Esophagus muscularis mucosa (tissue), 4 donors: ENCODE results near the gene TOX2. TPM values are rescaled to one million over a fixed set of nuclear protein-coding genes. Genes with fewer than 3 reads are reported as not detected.
A peak's percentile ranks its signal among the peaks of the same experiment; 100 is the strongest.

Experiments
- DNase-seq: peaks from one replicate; pipeline ENCODE4 v3.0.0-alpha.2; 2017; ENCODE audit errors: extremely low spot score
- H3K27ac ChIP-seq, 4 donors: fragments of 200-600 bp; sonication (generic); replicated peaks in 1 of 4; 1 replicate in 3 of 4; 2 replicates in 1 of 4; pipeline ENCODE4 v1.5.1; 2016 to 2019; ENCODE audit warnings: mild to moderate bottlenecking in 1 of 4
- H3K27me3 ChIP-seq, 4 donors: fragments of 200-600 bp; sonication (generic); one replicate each; pipeline versions ENCODE4 v1.5.1 to v1.6.0; 2016 to 2019
- H3K36me3 ChIP-seq, 4 donors: fragments of 200-600 bp; sonication (generic); one replicate each; pipeline ENCODE4 v1.5.1; 2016 to 2019
- H3K4me1 ChIP-seq, 4 donors: fragments of 200-600 bp; sonication (generic); one replicate each; pipeline ENCODE4 v1.5.1; 2016 to 2019
- H3K4me3 ChIP-seq, 4 donors: fragments of 200-600 bp; sonication (generic); 1 replicate in 2 of 4; 2 replicates in 2 of 4; pipeline ENCODE4 v1.5.1; 2016 to 2019; ENCODE audit warnings: mild to moderate bottlenecking in 4 of 4, moderate library complexity in 1 of 4
- H3K9me3 ChIP-seq, 4 donors: fragments of 200-600 bp; sonication (generic); 1 replicate in 3 of 4; 2 replicates in 1 of 4; pipeline ENCODE4 v1.5.1; 2016 to 2019
- EP300 ChIP-seq: sonication (generic); formaldehyde crosslinking; IDR thresholded peaks from one replicate; pipeline ENCODE4 v1.6.1; 2017; ENCODE audit warnings: antibody characterized with exemption
- POLR2A ChIP-seq: fragments of 450-650 bp; IDR thresholded peaks from one replicate; pipeline ENCODE4 v1.6.1; 2017; ENCODE audit warnings: antibody characterized with exemption, moderate library complexity, mild to moderate bottlenecking, low read depth
- POLR2AphosphoS5 ChIP-seq, 2 donors: sonication (generic); formaldehyde crosslinking; IDR thresholded peaks; one replicate each; pipeline ENCODE4 v1.6.1; 2017; ENCODE audit warnings: antibody characterized with exemption in 2 of 2
- WGBS: methylation state at CpG from one replicate; pipeline ENCODE4 v1.1.5; 2018; 5-methylcytosine and 5-hydroxymethylcytosine counted together
- intact Hi-C: fragments of 100-400 bp; cut with DNase I; formaldehyde crosslinking; loops from one replicate; pipeline ENCODE4 v1.15.1; 2023
- total RNA-seq, 4 donors: library from RNA; depleted of rRNA; stranded (reverse); fragments of >200 nt; gene quantifications; one replicate each; pipeline versions ENCODE4 v1.1.0 to v1.2.1, GENCODE V29; 2016
- TF ChIP-seq, protein P1 (sequence below), 3 experiments: fragments of 200-600 bp in 2 of 3; fragments of 450-650 bp in 1 of 3; sonication (generic) in 2 of 3; IDR thresholded peaks; one replicate each; pipeline ENCODE4 v1.5.1; 2017 to 2019; ENCODE audit warnings: antibody characterized with exemption in 3 of 3, mild to moderate bottlenecking in 2 of 3, moderate library complexity in 1 of 3

Gene TOX2
- total RNA-seq, 4 donors from 2014 or later = 19.4 to 39.5 (median 32.8) TPM

DNA sequence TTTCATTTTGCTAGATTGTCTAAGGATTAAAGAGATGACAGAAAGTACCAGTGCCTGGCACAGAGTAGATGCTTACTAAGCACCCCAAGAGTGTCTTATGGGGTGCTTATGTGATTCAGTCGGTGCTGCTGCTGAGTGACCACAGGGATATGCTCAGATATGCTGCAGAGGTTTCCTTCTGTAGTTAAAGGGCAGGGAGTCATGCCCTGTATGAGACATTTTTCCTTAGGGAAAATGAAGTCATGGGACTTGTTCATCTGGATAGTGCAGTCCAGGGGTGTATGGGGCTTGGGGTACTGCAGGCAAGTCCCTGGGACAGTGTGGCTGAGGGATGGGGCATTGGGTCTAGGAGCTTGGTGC, 25.1 kb downstream of the TOX2 start:
- Histone ChIP-seq H3K4me3 (no peak overlapping the region), H3K9me3 (no peaks in the 10 kb centered on the region), H3K4me1 (peaks cover 22 to 76% (median 67%) of the 10 kb centered on the region in 4 donors), H3K36me3 (no peaks in the 10 kb centered on the region), H3K27ac (no peak overlapping the region), H3K27me3 (no peaks in the 10 kb centered on the region)
- no peak for DNase-seq
- 55% methylated on average over 1 of the region's 1 CpG for WGBS
- intact Hi-C loops = no loop called here
- TF ChIP-seq POLR2AphosphoS5 (IDR thresholded peaks at IDR 0.05) = no peak
- no peak for TF ChIP-seq EP300

DNA sequence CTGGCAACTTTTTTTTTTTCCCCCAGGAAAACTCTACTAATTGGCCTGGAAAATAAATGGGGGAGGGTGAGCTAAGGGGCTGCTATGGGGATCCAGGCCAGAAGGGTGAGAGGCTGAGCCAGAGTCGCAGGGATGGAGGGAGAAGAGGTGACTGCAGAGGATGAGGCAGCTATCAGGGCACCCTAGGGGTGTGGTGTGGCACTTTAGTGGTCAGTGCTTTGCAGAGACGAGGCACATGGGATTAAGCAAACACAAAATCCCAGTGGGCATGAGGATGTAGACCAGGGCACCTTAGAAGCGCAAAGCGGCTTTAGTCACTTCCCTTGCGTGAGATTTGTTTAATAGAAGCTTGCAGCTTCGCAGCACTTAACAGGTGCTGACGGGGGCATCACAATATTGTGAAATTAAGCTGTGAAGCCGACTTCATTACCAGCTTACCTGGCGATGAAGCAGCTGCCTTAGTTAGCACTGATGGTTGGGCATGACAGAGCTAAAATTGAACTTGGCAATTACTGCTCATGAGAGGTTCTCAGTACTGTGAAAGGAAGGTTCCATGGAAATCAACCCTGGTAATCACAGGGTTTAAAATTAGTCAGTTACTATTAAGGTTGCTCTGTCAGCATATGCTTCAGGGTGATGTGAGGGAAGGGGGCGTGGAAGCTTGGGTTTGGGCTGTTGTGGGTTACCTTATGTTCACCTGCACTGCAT, 26.0 kb downstream of the TOX2 start:
- TF ChIP-seq, protein P1, sequence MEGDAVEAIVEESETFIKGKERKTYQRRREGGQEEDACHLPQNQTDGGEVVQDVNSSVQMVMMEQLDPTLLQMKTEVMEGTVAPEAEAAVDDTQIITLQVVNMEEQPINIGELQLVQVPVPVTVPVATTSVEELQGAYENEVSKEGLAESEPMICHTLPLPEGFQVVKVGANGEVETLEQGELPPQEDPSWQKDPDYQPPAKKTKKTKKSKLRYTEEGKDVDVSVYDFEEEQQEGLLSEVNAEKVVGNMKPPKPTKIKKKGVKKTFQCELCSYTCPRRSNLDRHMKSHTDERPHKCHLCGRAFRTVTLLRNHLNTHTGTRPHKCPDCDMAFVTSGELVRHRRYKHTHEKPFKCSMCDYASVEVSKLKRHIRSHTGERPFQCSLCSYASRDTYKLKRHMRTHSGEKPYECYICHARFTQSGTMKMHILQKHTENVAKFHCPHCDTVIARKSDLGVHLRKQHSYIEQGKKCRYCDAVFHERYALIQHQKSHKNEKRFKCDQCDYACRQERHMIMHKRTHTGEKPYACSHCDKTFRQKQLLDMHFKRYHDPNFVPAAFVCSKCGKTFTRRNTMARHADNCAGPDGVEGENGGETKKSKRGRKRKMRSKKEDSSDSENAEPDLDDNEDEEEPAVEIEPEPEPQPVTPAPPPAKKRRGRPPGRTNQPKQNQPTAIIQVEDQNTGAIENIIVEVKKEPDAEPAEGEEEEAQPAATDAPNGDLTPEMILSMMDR (IDR thresholded peaks at IDR 0.05) = no peak
- TF ChIP-seq EP300 (no peak), POLR2A (no peak), POLR2AphosphoS5 (IDR thresholded peaks at IDR 0.05) (no peak)
- Histone ChIP-seq H3K36me3 (no peaks in the 10 kb centered on the region), H3K4me1 (peaks cover 22 to 76% (median 66%) of the 10 kb centered on the region in 4 donors), H3K9me3 (no peaks in the 10 kb centered on the region), H3K27ac (no peak overlapping the region), H3K27me3 (no peaks in the 10 kb centered on the region), H3K4me3 (no peak overlapping the region)
- 92% methylated on average over 10 of the region's 10 CpGs for WGBS
- no peak for DNase-seq
- intact Hi-C loops = no loop called here

DNA sequence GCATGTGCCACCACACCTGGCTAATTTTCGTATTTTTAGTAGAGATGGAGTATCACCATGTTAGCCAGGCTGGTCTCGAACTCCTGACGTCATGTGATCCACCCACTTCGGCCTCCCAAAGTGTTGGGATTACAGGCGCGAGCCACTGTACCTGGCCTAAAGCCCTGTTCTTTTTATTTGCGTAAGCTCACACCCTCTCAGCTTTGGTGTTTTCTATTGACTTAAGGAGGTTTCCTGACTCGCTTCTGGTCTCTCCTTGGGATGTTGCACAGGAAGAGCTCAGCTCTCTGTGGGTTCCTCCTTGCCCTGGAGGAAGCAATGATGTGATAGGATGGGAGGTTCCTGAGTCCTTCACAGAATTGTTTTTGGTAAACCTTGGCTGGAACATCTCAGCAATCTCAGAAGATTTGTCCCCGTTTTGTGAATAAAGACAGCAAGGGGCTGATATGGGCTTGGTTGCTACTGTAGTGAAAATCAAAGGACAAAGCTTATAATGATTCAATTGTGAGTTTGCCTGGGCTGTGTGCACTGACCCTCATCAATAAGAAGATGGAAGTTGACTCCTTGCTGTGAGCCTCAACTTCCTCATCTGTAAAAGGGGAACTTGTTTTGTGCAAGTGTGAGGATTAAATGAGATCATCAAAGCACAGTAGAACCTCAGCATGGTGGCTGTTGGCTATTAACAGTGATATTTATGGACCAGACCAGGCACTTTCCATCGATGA, 27.0 kb downstream of the TOX2 start:
- no peak for DNase-seq
- Histone ChIP-seq H3K27ac (peak overlapping the region in 3 of 4 donors; percentile 33 to 52 (median 34)), H3K4me3 (no peak overlapping the region), H3K36me3 (no peaks in the 10 kb centered on the region), H3K9me3 (no peaks in the 10 kb centered on the region), H3K27me3 (no peaks in the 10 kb centered on the region), H3K4me1 (peaks cover 22 to 68% (median 58%) of the 10 kb centered on the region in 4 donors)
- WGBS = 78% methylated on average over 10 of the region's 10 CpGs
- intact Hi-C loops = no loop called here
- TF ChIP-seq POLR2AphosphoS5 (IDR thresholded peaks at IDR 0.05) (no peak), EP300 (no peak), POLR2A (no peak)
- TF ChIP-seq, protein P1 (IDR thresholded peaks at IDR 0.05) = no peak

DNA sequence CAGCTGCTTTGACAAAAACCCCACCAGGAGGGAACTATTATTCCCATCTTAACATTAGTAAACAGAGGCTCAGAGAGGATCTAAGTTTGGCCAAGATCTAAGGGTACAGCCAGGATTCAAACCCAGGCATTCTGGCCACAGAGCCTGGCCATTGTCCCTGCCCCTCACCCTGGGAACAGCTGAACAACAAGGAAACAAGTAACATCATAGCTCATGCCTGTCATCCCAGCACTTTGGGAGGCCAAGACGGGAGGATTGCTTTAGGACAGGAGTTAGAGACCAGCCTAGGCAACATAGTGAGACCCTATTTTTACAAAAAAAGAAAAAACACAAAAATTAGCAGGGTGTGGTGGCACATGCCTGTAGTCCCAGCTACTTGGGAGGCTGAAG, 27.5 kb downstream of the TOX2 start:
- no peaks in the 10 kb centered on the region for H3K27me3 ChIP-seq
- 100% methylated on average over 1 of the region's 1 CpG for WGBS
- peaks cover 22 to 66% (median 53%) of the 10 kb centered on the region in 4 donors for H3K4me1 ChIP-seq
- intact Hi-C loops = no loop called here
- no peaks in the 10 kb centered on the region for H3K36me3 ChIP-seq
- H3K27ac ChIP-seq = peak overlapping the region in 3 of 4 donors; percentile 28 to 52 (median 33)
- H3K4me3 ChIP-seq = no peak overlapping the region
- DNase-seq = no peak
- H3K9me3 ChIP-seq = no peaks in the 10 kb centered on the region
- TF ChIP-seq, protein P1 (IDR thresholded peaks at IDR 0.05) = no peak
- TF ChIP-seq POLR2AphosphoS5 (IDR thresholded peaks at IDR 0.05) = no peak

DNA sequence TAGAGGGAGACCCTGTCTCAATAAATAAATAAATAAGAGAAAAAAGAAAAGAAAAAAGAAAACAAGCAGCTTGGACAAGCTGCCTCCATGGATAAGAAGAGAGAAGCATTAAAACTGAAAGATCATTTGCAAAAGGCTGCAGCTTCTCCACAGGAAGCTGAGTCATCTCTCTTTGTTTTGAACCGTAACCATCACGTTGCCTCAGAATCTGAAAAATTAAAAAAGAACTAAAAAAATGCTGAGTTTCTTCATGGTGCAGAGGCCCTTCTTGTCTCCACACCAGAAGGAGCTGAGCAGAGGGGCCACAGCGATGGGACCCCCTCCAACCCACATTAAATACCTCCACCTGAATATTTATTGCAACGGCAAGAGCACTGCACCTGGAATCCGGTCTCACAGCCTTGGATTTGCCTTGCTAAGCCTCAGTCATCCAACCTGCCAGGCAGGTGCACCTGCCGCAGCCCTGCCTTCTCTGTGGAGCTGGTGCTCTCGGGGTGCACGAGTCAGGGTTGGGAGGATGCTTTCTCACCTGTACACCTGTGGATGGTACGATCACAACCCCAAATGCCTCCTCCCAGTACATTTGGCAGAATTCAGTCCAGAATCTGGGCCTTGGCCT, 28.1 kb downstream of the TOX2 start:
- no peaks in the 10 kb centered on the region for H3K9me3 ChIP-seq
- no peaks in the 10 kb centered on the region for H3K27me3 ChIP-seq
- TF ChIP-seq EP300 (no peak), POLR2AphosphoS5 (IDR thresholded peaks at IDR 0.05) (no peak), POLR2A (no peak)
- TF ChIP-seq, protein P1 (IDR thresholded peaks at IDR 0.05) = no peak
- no peak overlapping the region for H3K4me3 ChIP-seq
- peaks cover 22 to 60% (median 53%) of the 10 kb centered on the region in 4 donors for H3K4me1 ChIP-seq
- DNase-seq = no peak
- 60% methylated on average over 8 of the region's 9 CpGs for WGBS
- intact Hi-C loops = no loop called here
- peak overlapping the region; percentile 21 to 52 (median 30) for H3K27ac ChIP-seq
- H3K36me3 ChIP-seq = no peaks in the 10 kb centered on the region
